DOHH2 (cell line): Measurements from ENCODE around the gene ACAN.

ENCODE experiments used
- EZH2phosphoT487 ChIP-seq: fragments of 200-600 bp; sonication (generic); IDR thresholded peaks from 2 replicates; pipeline ENCODE4 v1.6.1; 2017; ENCODE audit warnings: borderline replicate concordance, mild to moderate bottlenecking, antibody characterized with exemption, low read length, moderate library complexity, mixed read lengths
- TF ChIP-seq, protein P1 (sequence below): fragments of 200-600 bp; sonication (generic); IDR thresholded peaks from one replicate; pipeline ENCODE4 v1.5.1; 2014; ENCODE audit warnings: antibody characterized with exemption, mild to moderate bottlenecking, low read depth, low read length; ENCODE audit not compliant: poor library complexity, severe bottlenecking

DNA sequence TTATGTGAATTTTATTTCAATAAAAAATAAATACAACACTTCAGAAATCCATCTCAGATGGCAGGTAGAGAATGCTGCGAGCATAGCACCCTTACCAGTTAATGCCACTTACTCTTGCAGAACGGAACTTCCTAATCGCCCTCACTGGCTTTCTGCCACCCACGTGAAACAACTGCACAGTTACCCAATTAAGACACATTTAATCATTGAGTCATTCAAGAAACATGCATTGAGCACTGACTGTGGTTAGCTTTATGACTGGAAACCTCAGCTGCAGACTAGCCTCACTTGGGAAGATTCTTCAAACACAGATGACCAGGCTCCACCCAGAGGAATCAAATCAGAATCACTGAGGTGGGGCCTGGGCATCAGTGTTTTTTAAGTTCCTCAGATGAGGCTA lies 115.5 kb downstream of the ACAN start:
- TF ChIP-seq, protein P1, sequence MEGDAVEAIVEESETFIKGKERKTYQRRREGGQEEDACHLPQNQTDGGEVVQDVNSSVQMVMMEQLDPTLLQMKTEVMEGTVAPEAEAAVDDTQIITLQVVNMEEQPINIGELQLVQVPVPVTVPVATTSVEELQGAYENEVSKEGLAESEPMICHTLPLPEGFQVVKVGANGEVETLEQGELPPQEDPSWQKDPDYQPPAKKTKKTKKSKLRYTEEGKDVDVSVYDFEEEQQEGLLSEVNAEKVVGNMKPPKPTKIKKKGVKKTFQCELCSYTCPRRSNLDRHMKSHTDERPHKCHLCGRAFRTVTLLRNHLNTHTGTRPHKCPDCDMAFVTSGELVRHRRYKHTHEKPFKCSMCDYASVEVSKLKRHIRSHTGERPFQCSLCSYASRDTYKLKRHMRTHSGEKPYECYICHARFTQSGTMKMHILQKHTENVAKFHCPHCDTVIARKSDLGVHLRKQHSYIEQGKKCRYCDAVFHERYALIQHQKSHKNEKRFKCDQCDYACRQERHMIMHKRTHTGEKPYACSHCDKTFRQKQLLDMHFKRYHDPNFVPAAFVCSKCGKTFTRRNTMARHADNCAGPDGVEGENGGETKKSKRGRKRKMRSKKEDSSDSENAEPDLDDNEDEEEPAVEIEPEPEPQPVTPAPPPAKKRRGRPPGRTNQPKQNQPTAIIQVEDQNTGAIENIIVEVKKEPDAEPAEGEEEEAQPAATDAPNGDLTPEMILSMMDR: no peak
- TF ChIP-seq EZH2phosphoT487: no peak
